HG03460 (cell line): ENCODE data around the gene NOD2.

ENCODE experiments used
- ATAC-seq: cut with Tn5 transposase; IDR thresholded peaks from one replicate; pipeline ENCODE4 v1.9.1; 2021; ENCODE audit not compliant: unreplicated experiment

NOD2 gene

GRCh38 chr16:50669741-50670140 lies 23.7 kb upstream of the NOD2 start:
- ATAC-seq = no peak

GRCh38 chr16:50670476-50670875 lies 22.9 kb upstream of the NOD2 start:
- ATAC-seq = no peak

GRCh38 chr16:50671644-50672260 lies 21.7 kb upstream of the NOD2 start:
- ATAC-seq = no peak

DNA sequence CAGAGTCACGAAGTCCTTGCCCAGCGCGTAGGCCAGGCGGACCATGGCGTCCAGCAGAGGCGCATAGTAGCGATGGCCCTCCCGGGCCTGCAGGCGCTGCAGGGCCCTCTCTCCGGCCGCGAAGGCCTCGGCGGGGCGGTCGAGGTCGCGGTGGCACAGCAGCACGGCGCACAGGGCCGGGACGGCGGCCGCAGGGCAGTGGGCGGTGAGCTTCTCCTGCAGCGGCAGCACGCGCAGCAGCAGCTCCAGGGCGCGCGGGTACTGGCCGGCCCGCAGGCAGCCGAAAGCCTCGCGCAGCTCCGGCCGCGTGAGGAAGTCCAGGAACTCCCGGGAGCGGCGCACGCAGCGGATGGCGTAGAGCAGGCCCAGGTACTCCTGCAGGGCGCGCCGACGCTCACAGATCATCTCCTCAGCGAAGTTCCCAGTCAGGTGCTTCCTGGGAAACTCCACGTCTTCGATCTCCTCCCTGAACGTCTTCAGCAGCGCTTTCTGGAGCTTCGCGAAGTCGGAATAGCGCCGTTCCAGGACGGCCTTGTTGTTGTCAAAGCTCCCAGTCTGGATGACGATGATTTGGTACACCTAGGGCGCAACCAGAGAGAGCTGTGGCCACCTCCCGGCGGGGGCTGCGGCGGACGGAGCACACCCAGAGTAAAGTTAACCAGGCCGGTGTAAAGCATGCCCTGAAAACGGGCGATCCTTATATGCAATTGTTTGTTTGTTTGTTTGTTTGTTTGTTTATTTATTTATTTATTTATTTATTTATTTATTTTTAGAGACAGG lies 19.7 kb upstream of the NOD2 start:
- ATAC-seq = no peak

- no peak for ATAC-seq
Measured at GRCh38 chr16:50674831-50675230, 18.6 kb upstream of the NOD2 start.

DNA sequence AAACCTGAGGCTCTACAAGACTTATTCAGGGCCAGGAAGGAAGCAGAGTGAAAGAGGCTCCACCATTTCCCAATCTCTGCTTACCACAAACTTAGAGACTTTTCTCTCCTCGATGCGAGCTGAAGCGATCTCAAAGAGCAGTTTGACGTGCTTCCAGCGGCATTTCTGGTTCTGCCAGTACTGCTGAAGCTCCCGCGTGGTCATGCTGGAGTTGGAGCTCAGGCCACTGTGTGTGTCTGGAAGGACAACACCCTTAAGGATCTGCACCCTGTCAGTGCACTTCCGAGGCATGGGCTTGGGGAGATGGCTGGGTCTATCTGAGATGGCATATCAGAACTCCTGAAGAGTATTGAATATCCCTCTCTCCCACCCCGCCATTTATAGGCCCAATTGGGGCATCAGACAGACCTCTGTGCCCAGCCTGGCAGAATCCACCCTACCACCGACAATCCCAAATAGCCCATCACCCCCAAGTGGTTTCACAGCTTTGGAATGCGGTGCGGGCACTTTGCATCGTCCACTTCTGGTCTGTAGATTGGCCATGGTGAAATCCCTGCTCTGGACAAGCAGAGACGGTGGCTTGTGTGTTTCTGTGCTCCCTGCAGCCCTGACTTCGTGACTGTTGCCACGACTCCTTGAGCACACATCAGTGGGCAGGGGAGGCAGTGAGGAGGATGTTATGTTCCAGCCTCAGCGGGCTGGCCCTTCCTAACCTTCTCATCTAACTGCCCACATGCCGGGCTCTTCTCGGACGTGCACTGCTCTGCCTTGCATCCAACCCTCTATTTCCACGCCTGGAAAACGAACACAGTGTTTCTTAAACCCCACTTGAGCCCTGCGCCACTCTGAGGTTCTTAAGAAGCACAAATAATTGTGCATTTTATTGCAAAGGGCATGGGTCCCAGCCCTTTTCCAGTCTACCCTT lies 17.5 kb upstream of the NOD2 start:
- no peak for ATAC-seq

GRCh38 chr16:50676684-50677225 lies 16.7 kb upstream of the NOD2 start:
- ATAC-seq = no peak

DNA sequence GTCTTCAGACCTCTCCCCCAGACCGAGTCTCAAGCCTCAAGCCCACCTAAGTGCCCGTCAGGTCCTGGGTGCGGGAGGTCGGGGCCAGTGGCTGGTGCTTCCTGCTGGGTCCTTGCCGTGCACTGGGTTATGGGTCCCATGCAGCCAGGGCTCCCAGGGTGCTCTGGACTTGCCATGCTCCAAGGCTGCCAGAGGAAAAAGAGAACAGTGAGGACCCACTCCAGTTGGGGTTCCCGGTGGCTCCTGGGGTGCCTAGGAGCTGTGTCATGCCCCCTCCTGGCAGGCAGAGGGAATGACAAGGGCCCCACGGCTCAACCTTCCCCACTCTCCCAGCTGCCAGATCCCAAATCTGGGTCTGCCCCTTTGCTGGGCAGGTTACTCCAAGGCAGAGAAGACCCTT lies 16.1 kb upstream of the NOD2 start:
- no peak for ATAC-seq

- ATAC-seq = no peak
Measured at GRCh38 chr16:50678531-50678930, 14.9 kb upstream of the NOD2 start.

DNA sequence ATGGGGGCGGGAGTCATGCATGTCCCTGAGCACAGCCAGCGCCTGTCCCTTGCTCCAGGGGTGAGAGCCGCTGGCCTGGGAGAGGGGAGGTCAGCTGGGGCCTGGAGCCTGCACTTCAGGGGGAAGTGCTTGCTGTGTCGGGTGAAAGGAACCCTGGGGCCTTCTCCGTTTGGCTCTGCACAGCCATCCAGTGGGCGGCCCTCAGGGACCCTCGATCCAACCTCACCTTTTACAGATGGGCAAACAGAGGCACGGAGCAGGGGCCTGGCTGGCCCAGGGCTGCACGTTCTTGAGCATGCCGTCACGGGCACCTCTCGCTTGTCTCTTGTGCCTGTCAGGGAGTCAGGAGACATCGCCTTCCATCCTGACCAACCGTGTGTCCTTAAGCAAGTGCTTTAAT lies 14.1 kb upstream of the NOD2 start:
- ATAC-seq = no peak

- ATAC-seq = no peak
Measured at GRCh38 chr16:50679676-50680555, 13.5 kb upstream of the NOD2 start.

DNA sequence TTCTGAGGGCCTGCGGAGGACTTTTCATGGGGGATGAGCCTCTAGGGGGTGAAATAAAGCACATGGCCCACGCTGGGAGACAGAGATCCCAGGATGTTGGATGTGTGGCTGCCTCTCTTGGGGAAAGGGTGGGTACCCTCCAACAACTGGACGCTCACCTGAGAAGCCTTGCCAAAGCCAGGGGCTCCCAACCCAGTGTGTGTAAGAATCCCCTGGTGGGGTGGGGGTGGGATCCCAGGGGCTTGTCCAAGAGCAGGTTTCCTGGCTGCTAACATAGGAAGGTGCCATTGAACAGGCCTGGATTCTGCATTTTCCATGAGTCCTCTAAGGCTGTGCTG lies 12.9 kb upstream of the NOD2 start:
- ATAC-seq = no peak

DNA sequence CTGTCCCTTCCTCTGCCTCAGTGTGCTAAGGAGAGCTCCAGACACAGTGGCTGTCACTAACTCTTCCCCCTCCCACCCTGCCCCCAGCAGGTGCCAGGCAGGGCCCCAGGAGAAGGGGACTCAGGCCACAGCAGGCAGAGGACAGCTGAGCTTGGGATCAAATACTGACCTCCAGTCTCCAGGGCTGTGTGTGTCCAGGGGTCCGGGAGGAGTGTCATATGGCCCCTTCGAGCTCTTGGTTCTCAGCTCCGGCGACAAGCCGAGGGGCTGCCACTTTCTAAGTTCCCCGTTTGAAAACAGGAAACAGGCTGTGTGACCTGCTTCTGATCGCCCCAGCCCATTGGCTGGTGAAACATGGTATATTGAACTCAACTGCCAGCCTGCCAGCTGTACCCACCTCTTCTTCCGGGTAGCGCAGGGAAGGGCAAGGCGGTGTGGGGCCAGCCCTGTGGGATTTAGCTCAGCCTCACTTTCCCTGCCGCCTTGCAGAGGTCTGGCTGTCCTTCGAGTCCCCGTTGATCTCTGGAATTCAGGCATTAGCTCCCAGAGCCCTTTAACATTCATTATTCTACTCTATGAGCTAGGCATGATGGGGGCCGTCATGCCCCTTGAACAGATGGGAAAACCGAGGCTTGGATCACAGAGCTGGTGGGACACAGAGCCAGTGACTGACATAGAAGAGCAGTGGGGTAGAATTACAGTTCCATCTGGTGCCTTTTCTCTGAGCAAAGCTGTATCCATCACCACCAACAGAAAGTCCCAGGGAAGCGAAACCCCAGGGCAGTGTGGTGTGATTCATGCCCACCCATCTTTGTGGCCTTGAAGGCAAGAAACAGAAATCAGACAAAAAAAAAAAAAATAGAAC lies 12.2 kb upstream of the NOD2 start, which contains the start of gene SNX20:
SNX20 (minus strand) TSS at position 292 of the 865 bp plus-strand sequence. CDS start 3,786 bp downstream, outside the sequence.
- peak; percentile 54 for ATAC-seq

GRCh38 chr16:50683689-50684374 lies 9.6 kb upstream of the NOD2 start:
- peak; percentile 68 for ATAC-seq

- no peak for ATAC-seq
Measured at GRCh38 chr16:50684823-50685461, 8.5 kb upstream of the NOD2 start.

GRCh38 chr16:50685462-50686063 lies 7.8 kb upstream of the NOD2 start:
- ATAC-seq = no peak

- ATAC-seq = no peak
Measured at GRCh38 chr16:50688083-50688482, 5.3 kb upstream of the NOD2 start.

- ATAC-seq = no peak
Measured at GRCh38 chr16:50688867-50689266, 4.5 kb upstream of the NOD2 start.
